ENCODE data around the gene PRPF6. TPM values are rescaled to one million over a fixed set of nuclear protein-coding genes. Genes with fewer than 3 reads are reported as not detected.

Gene PRPF6
- total and polyA plus RNA-seq, 2 of the 13 experiments (the other 11 are each of a cell fraction or from before 2014, with no cell fraction given) = 63.7 to 101 TPM

GRCh38 chr20:63937596-63937995 lies 43.3 kb upstream of the PRPF6 start:
- Histone ChIP-seq H3K9ac (ENCODE audit: insufficient read depth, low read depth, low read length) (no peak overlapping the region), H3K4me3 (replicated peaks in 1 of 3; ENCODE audit: insufficient read depth in 1 of 3, low read depth in 2 of 3, low read length in 3 of 3) (no peak overlapping the region), H3K4me2 (ENCODE audit: low read depth, low read length) (no peak overlapping the region), H3K9me3 (ENCODE audit: low read length) (no peaks in the 10 kb centered on the region), H3K79me2 (ENCODE audit: insufficient read depth, low read length) (no peaks in the 10 kb centered on the region), H2AFZ (ENCODE audit: low read length) (no peak overlapping the region), H3K4me1 (ENCODE audit: insufficient read depth, low read length) (no peaks in the 10 kb centered on the region), H3K27ac (ENCODE audit: extremely low read length, insufficient read depth, low read length) (no peak overlapping the region), H4K20me1 (ENCODE audit: insufficient read depth, low read length) (peaks cover 9% of the 10 kb centered on the region; the same call in 1 of the 2 replicates), H3K27me3 (ENCODE audit: control insufficient read depth in 1 of 2, insufficient read depth in 2 of 2, low read length in 2 of 2) (no peaks in the 10 kb centered on the region), H3K36me3 (replicated peaks in 1 of 2; ENCODE audit: control insufficient read depth in 1 of 2, insufficient read depth in 2 of 2, low read length in 2 of 2) (peaks cover 36 to 71% of the 10 kb centered on the region in 2 experiments)
- no TSS peak for BruUV-seq (replicated peaks)
- TF ChIP-seq GABPB1 (CRISPR knock-in tag; IDR thresholded peaks at IDR 0.05) (0 out of 2 replicates have a peak, but pooled peaks have one; percentile 2), NFE2L1 (CRISPR knock-in tag; IDR thresholded peaks at IDR 0.05; ENCODE audit: borderline replicate concordance) (0 out of 2 replicates have a peak, but pooled peaks have one; percentile 51), RAD21 (CRISPR knock-in tag; IDR thresholded peaks at IDR 0.05) (no peak)
- 88% methylated on average over 14 of the region's 14 CpGs for WGBS (ENCODE audit: low lambda C conversion rate)
- FAIRE-seq (peak; percentile 4), ATAC-seq (no peak), DNase-seq (ENCODE audit: low spot score) (no peak)
- ChIA-PET POLR2A (no interaction called here), CTCF (ENCODE audit: low intra/inter-chr PET ratio, low total read pairs) (no interaction called here)
- intact Hi-C loops (cut with micrococcal nuclease; ENCODE audit: unreplicated experiment) = no loop called here
- in situ Hi-C loops (cut with HindIII; ENCODE audit: extremely low pct_ligation_motif_present, low pct_unique_long_range_greater_than_20kb) = no loop called here

DNA sequence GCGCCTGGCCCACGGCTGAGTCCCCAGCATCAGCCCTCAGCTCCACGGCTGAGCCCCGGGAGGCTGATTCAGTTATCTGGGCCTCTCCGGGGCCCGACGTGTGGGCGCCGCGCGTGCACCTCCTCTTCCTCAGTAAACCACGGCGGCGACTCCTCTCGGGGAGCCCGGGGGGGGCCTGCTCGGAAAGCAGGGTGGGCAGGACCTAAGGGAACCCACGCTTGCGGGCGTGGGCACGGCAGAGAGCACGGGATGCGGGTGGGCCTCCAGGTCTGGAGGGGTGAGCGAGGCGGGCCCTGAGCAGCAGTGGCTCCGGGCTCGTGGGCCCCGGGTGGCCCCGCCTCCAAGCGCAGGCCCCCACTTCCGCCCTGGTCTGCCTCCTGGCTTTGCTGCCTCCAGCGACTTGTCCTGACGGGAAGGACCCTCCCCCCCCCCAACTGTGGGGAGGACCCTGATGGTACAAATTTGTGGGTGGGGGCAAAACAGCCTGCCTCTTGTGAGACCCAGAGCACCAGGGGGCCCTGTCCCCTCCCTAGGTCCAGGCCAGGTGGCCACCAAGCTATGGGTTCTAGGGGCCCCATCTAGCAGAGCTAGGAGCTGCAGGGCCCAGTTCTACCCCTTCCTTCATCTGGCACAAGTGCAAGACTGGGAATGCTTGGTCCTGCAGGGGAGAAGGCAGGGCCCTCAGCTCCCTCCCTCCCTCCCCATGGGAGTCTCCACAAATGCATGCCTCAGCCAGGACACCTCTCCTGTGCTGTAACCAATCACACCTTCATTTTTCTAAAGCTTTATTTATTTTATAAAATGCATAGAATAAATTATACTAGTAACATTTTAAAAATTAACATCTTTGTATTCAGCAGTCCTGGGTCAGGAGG lies 41.6 kb upstream of the PRPF6 start:
- CTCF ChIA-PET (ENCODE audit: low intra/inter-chr PET ratio, low total read pairs) = no interaction called here
- no peak for TF ChIP-seq ZNF292 (CRISPR knock-in tag; IDR thresholded peaks at IDR 0.05; ENCODE audit: borderline replicate concordance, low read depth)
- no peak for TF ChIP-seq KDM6A (CRISPR knock-in tag; IDR thresholded peaks at IDR 0.05; ENCODE audit: low read depth)
- TF ChIP-seq NFKBIZ (CRISPR knock-in tag; IDR thresholded peaks at IDR 0.05) = no peak
- no peak for TF ChIP-seq ZNF609 (CRISPR knock-in tag; IDR thresholded peaks at IDR 0.05; ENCODE audit: borderline replicate concordance)
- TF ChIP-seq ZNF225 (CRISPR knock-in tag; IDR thresholded peaks at IDR 0.05) = no peak
- no peak for TF ChIP-seq GPN1 (CRISPR knock-in tag; IDR thresholded peaks at IDR 0.05; ENCODE audit: borderline replicate concordance)
- no peak for TF ChIP-seq BRCA1 (CRISPR knock-in tag; IDR thresholded peaks at IDR 0.05)
- no peak for TF ChIP-seq ZNF605 (CRISPR knock-in tag; IDR thresholded peaks at IDR 0.05)
- TF ChIP-seq JARID2 (CRISPR knock-in tag; IDR thresholded peaks at IDR 0.05; ENCODE audit: insufficient replicate concordance) = no peak
- no peak for TF ChIP-seq U2AF2 (IDR thresholded peaks at IDR 0.05; ENCODE audit: low read depth, low read length)

More for the DNA sequence above, 41.6 kb upstream of the PRPF6 start:
- BruUV-seq (replicated peaks) = no TSS peak
- Histone ChIP-seq H3K9me3 (ENCODE audit: low read length) (no peaks in the 10 kb centered on the region), H3K27me3 (ENCODE audit: control insufficient read depth in 1 of 2, insufficient read depth in 2 of 2, low read length in 2 of 2) (no peaks in the 10 kb centered on the region), H3K27ac (ENCODE audit: extremely low read length, insufficient read depth, low read length) (no peak overlapping the region), H3K4me3 (replicated peaks in 1 of 3; ENCODE audit: insufficient read depth in 1 of 3, low read depth in 2 of 3, low read length in 3 of 3) (no peak overlapping the region), H4K20me1 (ENCODE audit: insufficient read depth, low read length) (peaks cover 21% of the 10 kb centered on the region; the same call in 1 of the 2 replicates), H3K4me2 (ENCODE audit: low read depth, low read length) (no peak overlapping the region), H2AFZ (ENCODE audit: low read length) (no peak overlapping the region), H3K9ac (ENCODE audit: insufficient read depth, low read depth, low read length) (no peak overlapping the region), H3K79me2 (ENCODE audit: insufficient read depth, low read length) (no peaks in the 10 kb centered on the region), H3K4me1 (ENCODE audit: insufficient read depth, low read length) (no peaks in the 10 kb centered on the region), H3K36me3 (replicated peaks in 1 of 2; ENCODE audit: control insufficient read depth in 1 of 2, insufficient read depth in 2 of 2, low read length in 2 of 2) (peaks cover 47 to 76% of the 10 kb centered on the region in 2 experiments)
- POLR2A ChIA-PET = interaction anchor here (0.9 kb wide), 1 partner anchor 17 kb away, joined by 4 read pairs; the partner anchor contains the start of gene UCKL1
- ATAC-seq (peak; percentile 2; the same call in 2 of the 3 replicates), FAIRE-seq (no peak), DNase-seq (ENCODE audit: low spot score) (no peak)
- in situ Hi-C loops (cut with HindIII; ENCODE audit: extremely low pct_ligation_motif_present, low pct_unique_long_range_greater_than_20kb) (no loop called here), intact Hi-C loops (cut with micrococcal nuclease; ENCODE audit: unreplicated experiment) (no loop called here)
- 97% methylated on average over 30 of the region's 33 CpGs for WGBS (ENCODE audit: low lambda C conversion rate)

Data from HepG2 (cell line).